Neural cell (in vitro differentiated cells): ENCODE data around the gene DPP6.
"Not testable (repeated sequence)": the region's sequence is repeated elsewhere in the genome, so short reads cannot be mapped to it uniquely, and the experiment has no call there.

Source experiments
- EP300 ChIP-seq: fragments of 450-650 bp; conservative IDR thresholded peaks from 2 replicates; pipeline ENCODE4 v1.6.1; 2014; ENCODE audit warnings: antibody characterized with exemption, mild to moderate bottlenecking, moderate library complexity; ENCODE audit not compliant: poor library complexity, severe bottlenecking
- EZH2 ChIP-seq: fragments of 200-600, 300-800 bp; shearing (Covaris generic), sonication (generic); IDR thresholded peaks from 2 replicates; pipeline ENCODE4 v1.6.1; 2014; ENCODE audit warnings: antibody characterized with exemption, low read length, borderline replicate concordance, mild to moderate bottlenecking; ENCODE audit not compliant: insufficient read depth, poor library complexity, severe bottlenecking
- POLR2AphosphoS5 ChIP-seq: IDR thresholded peaks from 2 replicates; pipeline ENCODE4 v1.6.1; 2012
- RAD21 ChIP-seq: fragments of 450-650 bp; conservative IDR thresholded peaks from 2 replicates; pipeline ENCODE4 v1.6.1; 2014; ENCODE audit warnings: antibody characterized with exemption, mild to moderate bottlenecking, moderate library complexity
- SMC3 ChIP-seq: fragments of 450-650 bp; conservative IDR thresholded peaks from 2 replicates; pipeline ENCODE4 v1.6.1; 2014; ENCODE audit warnings: antibody characterized with exemption, mild to moderate bottlenecking, moderate library complexity; ENCODE audit not compliant: poor library complexity
- TF ChIP-seq, protein P1 (sequence below): fragments of 450-650 bp; IDR thresholded peaks from 2 replicates; pipeline ENCODE4 v1.5.1; 2014; ENCODE audit warnings: antibody characterized with exemption, mild to moderate bottlenecking, moderate library complexity; ENCODE audit not compliant: poor library complexity, severe bottlenecking
- TF ChIP-seq, protein P2 (sequence below): IDR thresholded peaks from 2 replicates; pipeline ENCODE4 v1.6.1; 2012; ENCODE audit warnings: borderline replicate concordance

DNA sequence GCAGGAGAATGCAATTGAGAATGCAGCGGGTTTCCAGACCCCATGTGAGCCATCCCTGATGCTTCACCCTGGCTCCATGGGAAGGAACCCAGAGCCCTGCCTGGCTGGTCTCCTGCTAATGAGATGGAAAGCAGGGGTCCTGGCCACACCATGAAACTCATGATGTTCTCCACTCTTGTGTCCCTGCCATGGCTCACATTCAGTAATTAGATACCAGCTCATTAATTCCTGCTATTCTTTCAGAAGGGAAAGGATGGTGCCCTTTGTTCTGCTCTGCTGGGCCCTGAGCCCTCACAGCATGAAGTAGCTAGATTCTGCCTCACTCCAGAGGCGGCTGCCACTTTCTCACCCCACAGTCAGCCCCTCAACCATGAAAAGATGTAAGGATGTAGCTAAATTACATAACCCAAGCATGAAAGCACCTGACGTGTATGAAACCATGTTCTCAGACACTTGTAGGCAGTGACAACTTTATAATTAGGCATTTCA, 42.7 kb upstream of the DPP6 start:
- TF ChIP-seq, protein P1, sequence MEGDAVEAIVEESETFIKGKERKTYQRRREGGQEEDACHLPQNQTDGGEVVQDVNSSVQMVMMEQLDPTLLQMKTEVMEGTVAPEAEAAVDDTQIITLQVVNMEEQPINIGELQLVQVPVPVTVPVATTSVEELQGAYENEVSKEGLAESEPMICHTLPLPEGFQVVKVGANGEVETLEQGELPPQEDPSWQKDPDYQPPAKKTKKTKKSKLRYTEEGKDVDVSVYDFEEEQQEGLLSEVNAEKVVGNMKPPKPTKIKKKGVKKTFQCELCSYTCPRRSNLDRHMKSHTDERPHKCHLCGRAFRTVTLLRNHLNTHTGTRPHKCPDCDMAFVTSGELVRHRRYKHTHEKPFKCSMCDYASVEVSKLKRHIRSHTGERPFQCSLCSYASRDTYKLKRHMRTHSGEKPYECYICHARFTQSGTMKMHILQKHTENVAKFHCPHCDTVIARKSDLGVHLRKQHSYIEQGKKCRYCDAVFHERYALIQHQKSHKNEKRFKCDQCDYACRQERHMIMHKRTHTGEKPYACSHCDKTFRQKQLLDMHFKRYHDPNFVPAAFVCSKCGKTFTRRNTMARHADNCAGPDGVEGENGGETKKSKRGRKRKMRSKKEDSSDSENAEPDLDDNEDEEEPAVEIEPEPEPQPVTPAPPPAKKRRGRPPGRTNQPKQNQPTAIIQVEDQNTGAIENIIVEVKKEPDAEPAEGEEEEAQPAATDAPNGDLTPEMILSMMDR = not testable (repeated sequence)
- TF ChIP-seq EP300, SMC3, RAD21, POLR2AphosphoS5, EZH2: not testable (repeated sequence)
- TF ChIP-seq, protein P2, sequence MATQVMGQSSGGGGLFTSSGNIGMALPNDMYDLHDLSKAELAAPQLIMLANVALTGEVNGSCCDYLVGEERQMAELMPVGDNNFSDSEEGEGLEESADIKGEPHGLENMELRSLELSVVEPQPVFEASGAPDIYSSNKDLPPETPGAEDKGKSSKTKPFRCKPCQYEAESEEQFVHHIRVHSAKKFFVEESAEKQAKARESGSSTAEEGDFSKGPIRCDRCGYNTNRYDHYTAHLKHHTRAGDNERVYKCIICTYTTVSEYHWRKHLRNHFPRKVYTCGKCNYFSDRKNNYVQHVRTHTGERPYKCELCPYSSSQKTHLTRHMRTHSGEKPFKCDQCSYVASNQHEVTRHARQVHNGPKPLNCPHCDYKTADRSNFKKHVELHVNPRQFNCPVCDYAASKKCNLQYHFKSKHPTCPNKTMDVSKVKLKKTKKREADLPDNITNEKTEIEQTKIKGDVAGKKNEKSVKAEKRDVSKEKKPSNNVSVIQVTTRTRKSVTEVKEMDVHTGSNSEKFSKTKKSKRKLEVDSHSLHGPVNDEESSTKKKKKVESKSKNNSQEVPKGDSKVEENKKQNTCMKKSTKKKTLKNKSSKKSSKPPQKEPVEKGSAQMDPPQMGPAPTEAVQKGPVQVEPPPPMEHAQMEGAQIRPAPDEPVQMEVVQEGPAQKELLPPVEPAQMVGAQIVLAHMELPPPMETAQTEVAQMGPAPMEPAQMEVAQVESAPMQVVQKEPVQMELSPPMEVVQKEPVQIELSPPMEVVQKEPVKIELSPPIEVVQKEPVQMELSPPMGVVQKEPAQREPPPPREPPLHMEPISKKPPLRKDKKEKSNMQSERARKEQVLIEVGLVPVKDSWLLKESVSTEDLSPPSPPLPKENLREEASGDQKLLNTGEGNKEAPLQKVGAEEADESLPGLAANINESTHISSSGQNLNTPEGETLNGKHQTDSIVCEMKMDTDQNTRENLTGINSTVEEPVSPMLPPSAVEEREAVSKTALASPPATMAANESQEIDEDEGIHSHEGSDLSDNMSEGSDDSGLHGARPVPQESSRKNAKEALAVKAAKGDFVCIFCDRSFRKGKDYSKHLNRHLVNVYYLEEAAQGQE = not testable (repeated sequence)
